Astrocyte of the spinal cord (primary cell): Measurements from ENCODE around the gene CEP89.
"Not testable (repeated sequence)": the region's sequence is repeated elsewhere in the genome, so short reads cannot be mapped to it uniquely, and the experiment has no call there.

Source experiments
- DNase-seq: peaks from one replicate; pipeline ENCODE4 v3.0.0; 2011; ENCODE audit warnings: low read depth, low spot score
- H3K4me3 ChIP-seq: 2 replicates; pipeline ENCODE4 v1.5.1; 2011; ENCODE audit warnings: low read depth, mild to moderate bottlenecking, low read length, moderate library complexity
- CTCF ChIP-seq: IDR thresholded peaks from 2 replicates; pipeline ENCODE4 v1.5.1; 2012; ENCODE audit warnings: low read depth, mild to moderate bottlenecking, low read length, inconsistent platforms
- in situ Hi-C: cut with HindIII; loops from 2 replicates; pipeline ENCODE4 v1.10.0; 2017; ENCODE audit warnings: low sequenced_read_pairs

CEP89 gene

GRCh38 chr19:33000510-33000909 is 28.8 kb upstream of the CEP89 start:
- in situ Hi-C loops, result no loop called here
- no peak for TF ChIP-seq CTCF

DNA sequence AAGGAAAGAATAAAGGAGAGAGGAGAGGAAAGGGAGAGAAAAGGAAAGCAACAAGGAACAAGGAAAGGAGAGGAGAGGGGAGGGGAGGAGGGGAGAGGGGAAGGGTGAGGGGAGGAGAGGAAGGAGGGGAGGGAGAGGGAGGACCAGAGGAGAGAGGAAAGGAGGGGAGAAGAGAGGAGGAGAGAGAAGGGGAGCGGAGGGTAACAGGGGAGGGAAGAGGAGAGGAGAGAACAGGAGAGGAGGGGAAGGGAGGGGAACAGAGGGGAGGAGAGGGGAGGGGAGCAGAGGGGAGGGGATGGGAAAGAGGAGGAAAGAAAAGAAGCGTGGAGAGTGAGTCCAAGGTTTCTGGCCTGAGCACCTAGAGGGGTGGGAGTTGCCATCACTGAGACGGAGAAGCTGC is 27.0 kb upstream of the CEP89 start:
- no peak for DNase-seq
- no peak for TF ChIP-seq CTCF
- in situ Hi-C loops, result no loop called here
- no peak overlapping the region for H3K4me3 ChIP-seq

More at GRCh38 chr19:33000510-33000909, 28.8 kb upstream of the CEP89 start:
- no peak for DNase-seq
- H3K4me3 ChIP-seq, result no peak overlapping the region

DNA sequence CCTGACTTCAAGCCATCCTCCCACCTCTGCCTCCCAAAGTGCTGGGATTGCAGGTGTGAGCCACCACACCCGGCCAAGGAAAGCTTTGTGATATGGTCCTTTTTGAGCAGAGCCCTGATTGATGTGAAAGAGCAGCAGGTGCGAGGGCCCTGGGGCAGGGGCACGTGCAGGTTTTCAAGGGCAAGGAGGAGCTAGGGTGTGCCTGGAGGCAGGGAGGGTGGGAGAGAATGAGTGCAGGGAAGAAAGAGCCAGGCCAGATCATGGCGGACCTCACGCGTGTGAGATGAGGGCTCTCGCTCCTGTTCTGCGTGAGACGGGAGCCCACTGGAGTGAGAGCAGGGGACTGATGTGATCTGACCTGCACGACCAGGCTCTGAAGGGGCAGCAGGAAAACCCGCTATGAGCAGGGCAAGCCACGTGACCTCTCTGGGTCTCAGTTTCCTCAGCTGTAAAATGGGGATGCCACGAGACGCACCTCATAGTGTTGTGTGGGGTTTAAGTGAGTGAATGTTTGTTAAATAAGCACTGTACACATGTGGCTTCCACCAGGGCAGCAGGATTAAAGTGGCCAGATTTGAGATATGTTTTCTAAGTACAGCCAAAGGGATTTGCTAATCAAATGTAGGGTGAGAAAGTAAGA is 26.1 kb upstream of the CEP89 start:
- in situ Hi-C loops, result no loop called here
- no peak for DNase-seq
- TF ChIP-seq CTCF, result no peak
- no peak overlapping the region for H3K4me3 ChIP-seq

DNA sequence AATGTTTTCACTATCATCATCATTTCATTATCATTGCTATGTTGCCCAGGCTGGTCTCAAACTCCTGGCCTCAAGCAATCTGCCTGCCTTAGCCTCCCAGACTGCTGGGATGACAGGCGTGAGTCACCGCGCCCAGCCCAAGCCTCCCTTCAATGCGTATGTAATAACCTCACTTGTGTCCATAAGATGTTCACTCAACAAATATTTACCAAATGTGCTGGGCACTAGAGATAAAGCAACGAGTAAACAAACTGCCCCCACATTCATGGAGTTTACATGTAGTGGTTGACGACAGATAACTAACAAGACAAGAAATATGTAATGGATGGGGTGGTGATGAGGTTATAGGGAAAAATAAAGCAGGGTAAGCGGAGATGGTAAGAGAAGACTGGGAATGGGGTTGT is 25.3 kb upstream of the CEP89 start:
- in situ Hi-C loops, DNase-seq: not testable (repeated sequence)

GRCh38 chr19:32995966-32996365 is 24.2 kb upstream of the CEP89 start:
- in situ Hi-C loops, DNase-seq, H3K4me3 ChIP-seq: not testable (repeated sequence)

More for the DNA sequence above, 25.3 kb upstream of the CEP89 start:
- not testable (repeated sequence) for H3K4me3 ChIP-seq

DNA sequence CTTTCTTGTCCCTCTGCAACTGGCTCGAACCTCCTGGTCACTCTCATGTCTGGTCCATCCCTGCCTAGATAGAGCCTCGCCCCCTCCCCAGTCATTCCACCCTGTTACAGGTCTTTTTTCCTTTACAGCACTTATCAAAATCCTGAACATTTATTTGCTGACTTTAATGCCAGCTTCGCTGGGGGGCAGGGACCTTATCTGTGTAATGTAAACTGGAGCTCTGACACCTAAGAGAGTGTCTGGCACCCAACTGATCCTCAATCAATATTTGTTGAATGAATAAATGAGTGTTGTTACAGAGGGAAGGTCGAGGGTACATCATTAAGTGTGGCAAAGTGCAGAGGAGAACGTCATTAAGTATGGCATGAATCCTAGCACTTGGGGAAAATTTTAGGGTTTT is 17.0 kb upstream of the CEP89 start:
- no peak for DNase-seq
- no peak overlapping the region for H3K4me3 ChIP-seq
- in situ Hi-C loops, result no loop called here
- no peak for TF ChIP-seq CTCF

DNA sequence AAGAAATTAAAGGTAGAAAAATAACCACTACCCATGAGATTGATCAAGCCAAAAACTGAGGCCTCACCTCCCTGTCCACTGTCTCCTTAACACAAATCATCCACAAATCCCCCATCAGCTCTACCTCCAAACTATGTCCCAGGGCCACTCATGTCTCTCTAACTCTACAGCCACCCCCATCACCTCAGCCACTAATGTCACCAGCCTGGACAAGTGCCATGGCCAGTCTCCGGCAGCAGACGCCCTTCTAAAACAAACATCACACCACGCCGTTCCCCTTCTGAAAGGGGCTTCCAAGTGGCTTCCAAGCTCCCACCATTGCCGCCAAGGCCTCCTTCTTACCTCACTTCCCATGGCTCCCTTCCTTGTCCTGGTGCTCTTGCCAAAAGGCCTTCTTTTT is 16.5 kb upstream of the CEP89 start:
- in situ Hi-C loops, DNase-seq, H3K4me3 ChIP-seq: not testable (repeated sequence)

DNA sequence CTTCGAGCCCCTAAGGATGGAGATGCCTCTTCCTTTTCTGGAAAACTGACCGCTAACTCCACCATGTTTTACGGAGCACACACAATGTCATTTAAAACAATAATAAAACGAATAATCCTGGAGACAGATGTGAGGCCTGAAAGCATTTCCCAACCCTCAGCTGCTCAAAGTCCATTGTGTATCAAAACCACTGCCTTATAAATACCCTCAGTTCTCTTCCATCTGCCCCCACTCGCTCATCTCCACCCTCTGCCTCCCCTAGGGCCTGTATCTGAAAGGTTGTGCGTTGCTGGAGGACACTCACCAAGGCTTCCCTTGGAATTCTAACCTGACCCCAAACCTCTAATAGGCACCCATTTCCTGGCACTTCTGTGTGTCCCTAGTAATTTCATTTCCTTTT is 10.7 kb upstream of the CEP89 start:
- DNase-seq, in situ Hi-C loops, H3K4me3 ChIP-seq: not testable (repeated sequence)

DNA sequence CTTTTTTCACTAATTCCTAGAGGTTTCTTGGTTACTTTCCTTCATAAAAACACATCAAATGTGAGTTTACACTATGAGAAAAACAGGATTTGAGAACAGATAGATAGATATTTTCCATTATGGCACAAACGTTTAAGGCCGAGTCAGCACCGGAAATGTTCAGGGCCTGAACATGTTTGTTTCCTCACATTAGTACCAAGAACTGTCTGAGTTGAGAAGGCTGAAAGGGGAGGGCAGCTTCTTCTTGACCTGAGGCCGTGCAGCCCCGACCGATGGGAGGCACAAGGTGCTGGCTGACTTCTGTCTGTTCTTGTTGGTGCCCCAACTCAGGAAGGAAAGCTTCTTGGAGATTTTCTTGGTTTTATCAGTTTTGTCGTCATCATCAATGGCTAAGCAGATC is 8.0 kb upstream of the CEP89 start:
- DNase-seq, in situ Hi-C loops, H3K4me3 ChIP-seq: not testable (repeated sequence)

- H3K4me3 ChIP-seq, DNase-seq, in situ Hi-C loops: not testable (repeated sequence)
Observed at GRCh38 chr19:32977813-32978212, 6.1 kb upstream of the CEP89 start.
